Vagina (tissue), 2 donors: ENCODE measurements around the gene FBN3. TPM values are rescaled to one million over a fixed set of nuclear protein-coding genes. Genes with fewer than 3 reads are reported as not detected.

Experiments
- DNase-seq, 2 donors: peaks; one replicate each; pipeline ENCODE4 v3.0.0-alpha.2; 2017; ENCODE audit errors: extremely low spot score in 2 of 2
- H3K27ac ChIP-seq: fragments of 200-600 bp; sonication (generic); one replicate; pipeline ENCODE4 v1.5.1; 2019
- H3K27me3 ChIP-seq: fragments of 200-600 bp; sonication (generic); one replicate; pipeline ENCODE4 v1.5.1; 2019
- H3K36me3 ChIP-seq, 2 donors: fragments of 200-600 bp; sonication (generic); one replicate each; pipeline ENCODE4 v1.5.1; 2017 to 2019
- H3K4me1 ChIP-seq: fragments of 200-600 bp; sonication (generic); one replicate; pipeline ENCODE4 v1.5.1; 2019
- H3K4me3 ChIP-seq, 2 donors: fragments of 200-600 bp; sonication (generic); 1 replicate in 1 of 2; 2 replicates in 1 of 2; pipeline ENCODE4 v1.5.1; 2016 to 2019
- H3K9me3 ChIP-seq: fragments of 200-600 bp; sonication (generic); one replicate; pipeline ENCODE4 v1.5.1; 2019
- POLR2A ChIP-seq, 2 donors: fragments of 450-650 bp; IDR thresholded peaks; one replicate each; pipeline ENCODE4 v1.6.1; 2017; ENCODE audit warnings: antibody characterized with exemption in 2 of 2, mild to moderate bottlenecking in 2 of 2, moderate library complexity in 2 of 2
- POLR2AphosphoS5 ChIP-seq, 2 donors: sonication (generic); formaldehyde crosslinking; IDR thresholded peaks; one replicate each; pipeline ENCODE4 v1.9.0; 2017; ENCODE audit warnings: antibody characterized with exemption in 2 of 2, mild to moderate bottlenecking in 2 of 2, low read depth in 1 of 2; ENCODE audit not compliant: insufficient read depth in 1 of 2
- intact Hi-C: fragments of 100-400 bp; cut with DNase I; formaldehyde crosslinking; loops from one replicate; pipeline ENCODE4 v1.15.1; 2023
- total RNA-seq: library from RNA; depleted of rRNA; stranded (reverse); fragments of >200 nt; gene quantifications from one replicate; pipeline ENCODE4 v1.2.3, GENCODE V29; 2016
- TF ChIP-seq, protein P1 (sequence below), 3 experiments: fragments of 450-650 bp in 2 of 3; fragments of 200-600 bp in 1 of 3; sonication (generic) in 1 of 3; IDR thresholded peaks; one replicate each; pipeline ENCODE4 v1.5.1; 2017 to 2019; ENCODE audit warnings: antibody characterized with exemption in 3 of 3, mild to moderate bottlenecking in 2 of 3, moderate library complexity in 2 of 3

FBN3 gene
- total RNA-seq, 1 donor from 2014 or later = not detected

- TF ChIP-seq, protein P1, sequence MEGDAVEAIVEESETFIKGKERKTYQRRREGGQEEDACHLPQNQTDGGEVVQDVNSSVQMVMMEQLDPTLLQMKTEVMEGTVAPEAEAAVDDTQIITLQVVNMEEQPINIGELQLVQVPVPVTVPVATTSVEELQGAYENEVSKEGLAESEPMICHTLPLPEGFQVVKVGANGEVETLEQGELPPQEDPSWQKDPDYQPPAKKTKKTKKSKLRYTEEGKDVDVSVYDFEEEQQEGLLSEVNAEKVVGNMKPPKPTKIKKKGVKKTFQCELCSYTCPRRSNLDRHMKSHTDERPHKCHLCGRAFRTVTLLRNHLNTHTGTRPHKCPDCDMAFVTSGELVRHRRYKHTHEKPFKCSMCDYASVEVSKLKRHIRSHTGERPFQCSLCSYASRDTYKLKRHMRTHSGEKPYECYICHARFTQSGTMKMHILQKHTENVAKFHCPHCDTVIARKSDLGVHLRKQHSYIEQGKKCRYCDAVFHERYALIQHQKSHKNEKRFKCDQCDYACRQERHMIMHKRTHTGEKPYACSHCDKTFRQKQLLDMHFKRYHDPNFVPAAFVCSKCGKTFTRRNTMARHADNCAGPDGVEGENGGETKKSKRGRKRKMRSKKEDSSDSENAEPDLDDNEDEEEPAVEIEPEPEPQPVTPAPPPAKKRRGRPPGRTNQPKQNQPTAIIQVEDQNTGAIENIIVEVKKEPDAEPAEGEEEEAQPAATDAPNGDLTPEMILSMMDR (IDR thresholded peaks at IDR 0.05) = no peak
- no peak for TF ChIP-seq POLR2A (IDR thresholded peaks at IDR 0.05)
- TF ChIP-seq POLR2AphosphoS5 (IDR thresholded peaks at IDR 0.05; ENCODE audit: insufficient read depth in 1 of 2, low read depth in 1 of 2) = no peak
- H3K27ac ChIP-seq = no peak overlapping the region
- peaks cover 15% of the 10 kb centered on the region for H3K4me1 ChIP-seq
- H3K4me3 ChIP-seq = peak overlapping the region in 1 of 2 donors; percentile 12
- peaks cover 6% of the 10 kb centered on the region for H3K27me3 ChIP-seq
- no peak for DNase-seq
- H3K36me3 ChIP-seq = no peaks in the 10 kb centered on the region
- no peaks in the 10 kb centered on the region for H3K9me3 ChIP-seq
- intact Hi-C loops = no loop called here
Measured at GRCh38 chr19:8148410-8149260, 757 bp downstream of the FBN3 start.

DNA sequence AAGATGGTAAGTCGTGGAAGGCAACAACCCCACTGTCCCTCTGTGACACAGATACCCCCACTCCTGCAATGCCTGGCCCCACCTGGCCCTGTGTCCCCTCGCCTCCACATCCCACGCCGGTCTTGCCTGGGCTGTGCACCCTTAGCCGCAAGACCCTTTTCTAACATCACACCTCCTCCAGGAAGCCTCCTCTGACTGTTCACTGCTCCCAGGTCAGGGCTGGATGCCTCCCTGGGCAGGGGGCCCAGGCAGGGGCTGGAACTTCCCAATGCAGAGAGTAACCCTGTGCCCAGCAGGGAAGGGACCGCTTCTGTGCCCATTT is 1.3 kb downstream of the FBN3 start:
- TF ChIP-seq, protein P1 (IDR thresholded peaks at IDR 0.05) = no peak
- TF ChIP-seq POLR2A (IDR thresholded peaks at IDR 0.05) (no peak), POLR2AphosphoS5 (IDR thresholded peaks at IDR 0.05; ENCODE audit: insufficient read depth in 1 of 2, low read depth in 1 of 2) (no peak)
- Histone ChIP-seq H3K4me3 (no peak overlapping the region), H3K36me3 (no peaks in the 10 kb centered on the region), H3K4me1 (peaks cover 15% of the 10 kb centered on the region), H3K27ac (no peak overlapping the region), H3K27me3 (peaks cover 6% of the 10 kb centered on the region), H3K9me3 (no peaks in the 10 kb centered on the region)
- no peak for DNase-seq
- intact Hi-C loops = no loop called here

DNA sequence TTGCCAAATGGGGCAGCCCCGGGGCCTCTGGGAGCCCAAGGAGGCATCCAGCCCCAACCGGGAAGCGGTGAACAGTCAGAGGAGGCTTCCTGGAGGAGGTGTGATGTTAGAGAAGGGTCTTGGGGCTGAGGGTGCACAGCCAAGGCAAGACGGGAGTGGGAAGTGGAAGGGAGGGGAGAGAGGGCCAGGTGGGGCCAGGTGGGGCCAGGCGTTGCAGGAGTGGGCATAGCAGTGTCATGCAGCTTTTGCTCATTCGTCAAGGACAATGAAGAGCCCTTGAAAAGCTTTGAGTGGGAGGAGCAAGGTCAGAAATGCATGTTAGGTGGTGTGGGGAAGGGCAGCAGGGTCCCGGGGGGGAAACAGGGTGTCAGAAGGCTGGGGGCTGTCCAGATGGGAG is 1.8 kb downstream of the FBN3 start:
- Histone ChIP-seq H3K4me3 (no peak overlapping the region), H3K9me3 (no peaks in the 10 kb centered on the region), H3K27me3 (peaks cover 6% of the 10 kb centered on the region), H3K36me3 (no peaks in the 10 kb centered on the region), H3K27ac (no peak overlapping the region), H3K4me1 (peaks cover 15% of the 10 kb centered on the region)
- TF ChIP-seq POLR2AphosphoS5 (IDR thresholded peaks at IDR 0.05; ENCODE audit: insufficient read depth in 1 of 2, low read depth in 1 of 2) = no peak
- TF ChIP-seq, protein P1 (IDR thresholded peaks at IDR 0.05) = no peak
- no peak for TF ChIP-seq POLR2A (IDR thresholded peaks at IDR 0.05)
- intact Hi-C loops = no loop called here
- DNase-seq = no peak

- peaks cover 15% of the 10 kb centered on the region for H3K4me1 ChIP-seq
- intact Hi-C loops = no loop called here
- no peak overlapping the region for H3K4me3 ChIP-seq
- H3K9me3 ChIP-seq = no peaks in the 10 kb centered on the region
- H3K36me3 ChIP-seq = no peaks in the 10 kb centered on the region
- H3K27ac ChIP-seq = no peak overlapping the region
- TF ChIP-seq POLR2AphosphoS5 (IDR thresholded peaks at IDR 0.05; ENCODE audit: insufficient read depth in 1 of 2, low read depth in 1 of 2) = no peak
- peaks cover 6% of the 10 kb centered on the region for H3K27me3 ChIP-seq
- no peak for DNase-seq
Measured at GRCh38 chr19:8146877-8147581, 2.4 kb downstream of the FBN3 start.

DNA sequence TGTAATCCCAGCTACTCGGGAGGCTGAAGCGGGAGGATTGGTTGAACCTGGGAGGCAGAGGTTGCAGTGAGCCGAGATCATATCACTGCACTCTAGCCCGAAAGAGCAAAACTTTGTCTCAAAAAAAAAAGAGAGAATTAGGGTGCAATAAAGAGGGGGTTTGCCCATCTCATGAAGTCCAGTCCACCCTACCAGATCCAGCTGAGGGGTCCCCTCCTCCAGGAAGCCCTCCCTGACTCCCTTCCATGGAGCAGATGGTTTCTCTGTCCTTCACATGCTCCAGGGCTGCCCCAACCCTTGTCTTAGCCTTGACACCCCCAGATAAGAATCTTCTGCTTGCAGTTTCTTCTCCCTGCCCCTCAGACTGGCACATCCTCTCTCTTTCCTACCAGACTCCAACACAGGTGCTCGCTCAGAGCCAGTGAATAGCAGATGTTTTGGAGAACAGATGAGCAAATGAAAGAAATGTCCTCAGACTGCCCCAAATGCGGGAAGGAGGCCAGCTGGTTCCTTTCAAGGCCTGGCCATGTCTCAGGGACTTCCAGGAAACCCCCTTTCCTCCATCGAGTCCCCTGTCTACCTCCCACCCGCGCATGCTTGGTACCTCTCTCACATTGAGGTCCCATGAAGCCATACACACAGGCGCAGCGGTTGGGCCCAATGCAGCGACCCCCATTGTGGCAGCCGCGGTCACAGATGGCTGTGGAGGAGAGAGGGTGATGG is 5.0 kb downstream of the FBN3 start:
- Histone ChIP-seq H3K27ac (no peak overlapping the region), H3K9me3 (no peaks in the 10 kb centered on the region), H3K27me3 (peaks cover 6% of the 10 kb centered on the region), H3K36me3 (no peaks in the 10 kb centered on the region), H3K4me1 (peaks cover 12% of the 10 kb centered on the region), H3K4me3 (no peak overlapping the region)
- TF ChIP-seq, protein P1 (IDR thresholded peaks at IDR 0.05) = no peak
- TF ChIP-seq POLR2AphosphoS5 (IDR thresholded peaks at IDR 0.05; ENCODE audit: insufficient read depth in 1 of 2, low read depth in 1 of 2) (no peak), POLR2A (IDR thresholded peaks at IDR 0.05) (no peak)
- intact Hi-C loops = no loop called here
- no peak for DNase-seq
